ENCODE results near the gene TNFAIP1.

TNFAIP1 gene

DNA sequence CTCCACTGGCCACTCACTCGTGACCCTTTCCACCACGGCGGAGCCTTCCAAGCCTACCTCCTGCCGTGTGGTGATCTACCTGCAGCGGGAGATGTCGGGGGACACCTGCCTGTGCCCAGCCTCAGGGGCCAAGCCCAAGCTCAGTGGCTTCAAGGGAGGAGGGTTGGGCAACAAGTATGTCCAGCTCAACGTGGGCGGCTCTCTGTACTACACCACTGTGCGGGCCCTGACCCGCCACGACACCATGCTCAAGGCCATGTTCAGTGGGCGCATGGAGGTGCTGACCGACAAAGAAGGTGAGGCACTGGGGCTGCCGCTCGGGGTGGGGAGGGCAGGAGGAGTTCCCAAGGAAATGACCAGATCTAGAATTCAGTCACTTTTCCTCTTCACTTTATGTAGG is 3.9 kb downstream of the TNFAIP1 start:
- H3K4me3 ChIP-seq (ENCODE audit: low read depth, low read length), result no peak overlapping the region
- TF ChIP-seq, protein P1, sequence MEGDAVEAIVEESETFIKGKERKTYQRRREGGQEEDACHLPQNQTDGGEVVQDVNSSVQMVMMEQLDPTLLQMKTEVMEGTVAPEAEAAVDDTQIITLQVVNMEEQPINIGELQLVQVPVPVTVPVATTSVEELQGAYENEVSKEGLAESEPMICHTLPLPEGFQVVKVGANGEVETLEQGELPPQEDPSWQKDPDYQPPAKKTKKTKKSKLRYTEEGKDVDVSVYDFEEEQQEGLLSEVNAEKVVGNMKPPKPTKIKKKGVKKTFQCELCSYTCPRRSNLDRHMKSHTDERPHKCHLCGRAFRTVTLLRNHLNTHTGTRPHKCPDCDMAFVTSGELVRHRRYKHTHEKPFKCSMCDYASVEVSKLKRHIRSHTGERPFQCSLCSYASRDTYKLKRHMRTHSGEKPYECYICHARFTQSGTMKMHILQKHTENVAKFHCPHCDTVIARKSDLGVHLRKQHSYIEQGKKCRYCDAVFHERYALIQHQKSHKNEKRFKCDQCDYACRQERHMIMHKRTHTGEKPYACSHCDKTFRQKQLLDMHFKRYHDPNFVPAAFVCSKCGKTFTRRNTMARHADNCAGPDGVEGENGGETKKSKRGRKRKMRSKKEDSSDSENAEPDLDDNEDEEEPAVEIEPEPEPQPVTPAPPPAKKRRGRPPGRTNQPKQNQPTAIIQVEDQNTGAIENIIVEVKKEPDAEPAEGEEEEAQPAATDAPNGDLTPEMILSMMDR (IDR thresholded peaks at IDR 0.05; ENCODE audit: control insufficient read depth, extremely low read depth, insufficient read depth), result no peak
- DNase-seq (ENCODE audit: low read depth), result no peak

DNA sequence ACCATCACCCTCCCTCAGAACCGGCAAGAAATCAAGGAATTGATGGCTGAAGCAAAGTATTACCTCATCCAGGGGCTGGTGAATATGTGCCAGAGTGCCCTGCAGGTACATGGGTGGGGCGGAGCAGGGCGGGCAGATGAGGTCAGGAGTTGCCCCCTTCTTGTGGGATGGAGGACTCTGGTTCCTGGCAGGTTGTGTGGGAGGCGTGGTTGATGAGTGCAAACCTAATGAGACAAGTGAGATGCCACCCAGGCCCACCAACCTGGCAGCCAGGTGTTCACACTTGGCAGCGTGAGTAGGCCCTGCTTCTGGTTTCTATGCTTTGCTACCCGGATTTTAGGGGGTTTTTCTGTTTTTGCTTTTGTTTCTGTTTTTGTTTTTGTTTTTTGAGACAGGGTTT is 4.8 kb downstream of the TNFAIP1 start:
- TF ChIP-seq, protein P1 (IDR thresholded peaks at IDR 0.05; ENCODE audit: control insufficient read depth, extremely low read depth, insufficient read depth), result no peak
- H3K4me3 ChIP-seq (ENCODE audit: low read depth, low read length), result no peak overlapping the region
- no peak for DNase-seq (ENCODE audit: low read depth)

DNA sequence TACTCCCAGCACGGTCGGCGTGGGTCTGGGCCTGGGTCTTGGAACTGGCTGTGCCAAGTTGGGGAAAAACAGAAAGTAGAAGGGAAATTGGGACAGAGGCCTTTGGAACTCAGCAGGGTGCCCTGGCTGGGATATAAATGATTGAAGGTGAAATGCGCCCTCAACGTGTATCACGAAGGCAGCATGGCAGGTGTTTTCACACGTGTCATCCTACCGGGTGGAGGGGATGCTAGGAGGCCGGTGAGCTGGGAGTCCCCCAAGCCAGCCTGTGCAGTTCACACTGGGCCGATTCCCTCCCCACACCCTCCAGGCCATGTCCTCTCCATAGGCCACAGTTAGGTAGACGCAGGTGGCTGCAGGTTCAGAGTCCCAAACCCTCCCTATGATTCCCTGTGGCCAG is 6.0 kb downstream of the TNFAIP1 start:
- H3K4me3 ChIP-seq (ENCODE audit: low read depth, low read length), result no peak overlapping the region
- no peak for DNase-seq (ENCODE audit: low read depth)
- TF ChIP-seq, protein P1 (IDR thresholded peaks at IDR 0.05; ENCODE audit: control insufficient read depth, extremely low read depth, insufficient read depth), result no peak

DNA sequence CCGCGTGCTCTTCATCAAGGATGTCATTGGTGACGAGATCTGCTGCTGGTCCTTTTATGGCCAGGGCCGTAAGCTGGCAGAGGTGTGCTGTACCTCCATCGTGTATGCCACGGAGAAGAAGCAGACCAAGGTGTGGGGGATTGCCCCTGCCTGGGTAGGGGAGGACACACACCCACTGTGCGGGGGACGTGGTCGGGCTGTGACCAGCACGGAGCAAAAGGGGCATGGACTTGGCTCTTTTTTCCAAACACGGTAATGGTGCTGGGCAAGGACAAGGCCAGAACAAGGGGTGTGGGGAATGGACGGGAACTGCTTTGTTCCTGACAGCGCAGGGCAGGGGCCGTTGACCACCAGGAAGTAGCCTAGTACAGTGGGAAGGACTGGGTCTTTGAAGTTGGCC is 6.8 kb downstream of the TNFAIP1 start:
- H3K4me3 ChIP-seq (ENCODE audit: low read depth, low read length), result no peak overlapping the region
- TF ChIP-seq, protein P1 (IDR thresholded peaks at IDR 0.05; ENCODE audit: control insufficient read depth, extremely low read depth, insufficient read depth), result no peak

DNA sequence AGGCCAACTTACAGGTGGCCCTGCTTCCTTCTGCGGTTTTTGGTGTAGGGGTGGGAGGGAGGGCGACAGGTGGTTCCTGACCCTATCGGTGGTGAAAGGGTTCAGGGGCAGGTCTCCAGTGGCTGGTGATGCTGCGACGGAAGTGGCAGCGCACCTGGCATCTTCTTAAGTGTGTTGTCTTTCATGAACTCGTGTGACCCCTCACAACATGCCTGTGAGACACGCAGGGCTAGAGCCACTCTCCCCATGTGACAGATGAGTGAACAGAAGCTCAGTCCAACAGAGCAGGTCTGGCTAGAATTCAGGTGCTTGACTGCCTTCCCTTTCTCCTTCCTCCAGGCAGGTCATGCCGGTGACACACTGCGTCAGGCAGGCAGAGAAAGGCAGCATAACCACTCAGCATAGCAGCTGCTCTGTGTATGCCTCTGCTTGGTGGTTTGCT is 8.0 kb downstream of the TNFAIP1 start:
- TF ChIP-seq, protein P1 (IDR thresholded peaks at IDR 0.05; ENCODE audit: control insufficient read depth, extremely low read depth, insufficient read depth), result no peak
- no peak overlapping the region for H3K4me3 ChIP-seq (ENCODE audit: low read depth, low read length)
- no peak for DNase-seq (ENCODE audit: low read depth)

More for the DNA sequence above, 6.8 kb downstream of the TNFAIP1 start:
- no peak for DNase-seq (ENCODE audit: low read depth)

DNA sequence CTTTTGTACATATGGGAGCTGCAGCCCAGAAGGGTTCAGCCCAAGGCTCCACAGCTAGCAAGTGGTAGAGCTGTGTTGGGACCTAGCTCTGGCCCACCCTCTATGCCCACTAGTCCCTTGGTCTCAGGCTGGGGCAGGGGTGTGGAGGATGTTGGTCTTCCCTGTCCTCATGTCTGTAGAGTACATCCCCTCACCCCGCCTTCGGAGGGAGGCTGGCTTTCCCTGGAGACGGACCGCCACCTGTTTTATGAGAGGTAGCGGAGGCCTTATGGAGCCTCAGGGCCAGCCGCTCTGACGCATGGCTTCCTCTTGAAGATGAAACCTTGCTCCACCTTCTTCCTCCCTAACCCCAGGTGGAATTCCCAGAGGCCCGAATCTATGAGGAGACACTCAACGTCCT is 8.4 kb downstream of the TNFAIP1 start:
- no peak for DNase-seq (ENCODE audit: low read depth)
- no peak overlapping the region for H3K4me3 ChIP-seq (ENCODE audit: low read depth, low read length)
- TF ChIP-seq, protein P1 (IDR thresholded peaks at IDR 0.05; ENCODE audit: control insufficient read depth, extremely low read depth, insufficient read depth), result no peak

DNA sequence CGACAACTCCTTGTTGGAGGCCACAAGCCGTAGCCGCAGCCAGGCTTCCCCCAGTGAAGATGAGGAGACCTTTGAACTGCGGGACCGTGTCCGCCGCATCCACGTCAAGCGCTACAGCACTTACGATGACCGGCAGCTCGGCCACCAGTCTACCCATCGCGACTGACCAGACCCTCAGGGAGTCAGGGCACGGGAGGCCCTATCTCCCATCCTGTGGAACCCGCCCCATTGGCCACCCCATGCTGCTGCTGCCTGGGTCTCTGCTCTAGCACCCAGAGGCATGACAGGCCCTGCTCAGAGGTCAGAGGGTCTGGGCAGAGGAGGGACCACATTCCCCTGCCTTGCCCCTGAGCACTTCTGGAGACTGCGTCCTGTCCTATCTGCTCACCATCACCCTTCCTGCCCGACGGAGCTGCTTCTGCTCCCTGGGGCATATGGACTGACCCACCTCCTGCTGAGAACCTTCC is 8.9 kb downstream of the TNFAIP1 start:
- TF ChIP-seq, protein P1 (IDR thresholded peaks at IDR 0.05; ENCODE audit: control insufficient read depth, extremely low read depth, insufficient read depth), result no peak
- no peak overlapping the region for H3K4me3 ChIP-seq (ENCODE audit: low read depth, low read length)
- no peak for DNase-seq (ENCODE audit: low read depth)

Data from LNCaP clone FGC (cell line).